OCI-LY3 (cell line): ENCODE measurements around the gene ARHGAP24.

Experiments used
- CTCF ChIP-seq: fragments of 200-600, 300-600 bp; sonication (generic); IDR thresholded peaks from 2 replicates; pipeline ENCODE4 v1.5.1; 2014; ENCODE audit warnings: antibody characterized with exemption, low read length, low read depth
- EZH2phosphoT487 ChIP-seq: fragments of 200-600 bp; shearing (Covaris generic); IDR thresholded peaks from 2 replicates; pipeline ENCODE4 v1.6.1; 2018; ENCODE audit warnings: antibody characterized with exemption, mixed run types, low read depth

DNA sequence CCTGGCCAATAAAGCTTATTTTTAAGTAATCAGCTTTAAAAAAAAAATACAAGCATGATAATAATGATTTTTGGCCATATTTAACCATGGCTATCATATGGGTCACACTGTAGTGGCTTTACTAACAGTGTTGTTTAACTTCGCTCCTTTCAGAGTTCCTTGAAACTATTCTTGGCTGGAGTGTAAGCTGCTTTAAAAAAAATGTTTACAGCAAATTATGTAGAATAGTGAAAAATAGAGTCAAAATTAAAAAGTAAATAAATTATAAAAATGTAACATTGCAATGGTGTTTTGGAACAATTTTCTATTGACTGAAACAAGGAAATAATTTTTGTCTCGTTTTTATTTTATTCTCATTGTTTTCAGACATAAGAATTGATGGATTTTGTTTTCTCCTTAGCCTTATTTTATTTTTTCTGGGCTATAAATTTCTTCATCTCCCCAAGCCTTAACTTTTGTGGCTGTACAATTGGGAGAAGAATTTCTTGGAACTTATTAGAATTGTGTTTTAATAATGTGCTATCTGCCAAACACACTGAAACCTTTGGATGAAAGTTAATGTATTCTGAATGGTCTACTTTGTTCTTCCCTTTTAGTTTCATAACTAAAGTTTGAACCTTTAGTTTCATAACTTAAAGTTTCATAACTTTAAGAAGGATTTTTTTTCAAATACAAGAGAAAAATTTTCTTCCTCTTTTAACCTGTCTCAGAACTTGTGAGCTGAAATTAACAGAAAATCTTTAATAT, 182.0 kb downstream of the ARHGAP24 start:
- no peak for TF ChIP-seq CTCF
- no peak for TF ChIP-seq EZH2phosphoT487
